Transverse colon (tissue), 4 donors: ENCODE data around the gene VAMP5. TPM values are rescaled to one million over a fixed set of nuclear protein-coding genes. Genes with fewer than 3 reads are reported as not detected.

Experiments
- DNase-seq: peaks from one replicate; pipeline ENCODE4 v3.0.0-alpha.2; 2019
- H3K27ac ChIP-seq, 4 donors: fragments of 200-600 bp; sonication (generic); 2 replicates each; pipeline ENCODE4 v1.5.1; 2016 to 2018; ENCODE audit warnings: inconsistent platforms in 4 of 4
- H3K27me3 ChIP-seq: fragments of 200-600 bp; sonication (generic); 2 replicates; pipeline ENCODE4 v1.5.1; 2017; ENCODE audit warnings: inconsistent platforms
- H3K36me3 ChIP-seq, 4 donors: fragments of 200-600 bp; sonication (generic); 2 replicates each; pipeline ENCODE4 v1.5.1; 2017 to 2019; ENCODE audit warnings: inconsistent platforms in 4 of 4
- H3K4me1 ChIP-seq, 4 donors: fragments of 200-600 bp; sonication (generic); 2 replicates each; pipeline ENCODE4 v1.5.1; 2017 to 2020; ENCODE audit warnings: inconsistent platforms in 4 of 4
- H3K4me3 ChIP-seq, 4 donors: fragments of 200-600 bp; sonication (generic); 1 replicate in 1 of 4; 2 replicates in 3 of 4; pipeline versions ENCODE4 v1.5.1 to v1.6.1; 2017 to 2019; ENCODE audit warnings: inconsistent platforms in 4 of 4
- H3K9me3 ChIP-seq, 2 donors: fragments of 200-600 bp; sonication (generic); 2 replicates each; pipeline ENCODE4 v1.5.1; 2017 to 2019; ENCODE audit warnings: inconsistent platforms in 2 of 2
- CTCF ChIP-seq, 5 experiments: fragments of 200-600 bp in 3 of 5; fragments of 450-650 bp in 2 of 5; sonication (generic) in 3 of 5; IDR thresholded peaks; 1 replicate in 2 of 5; 2 replicates in 3 of 5; pipeline ENCODE4 v1.5.1; 2016 to 2017; ENCODE audit warnings: antibody characterized with exemption in 5 of 5, inconsistent platforms in 3 of 5, mild to moderate bottlenecking in 2 of 5, moderate library complexity in 1 of 5
- EP300 ChIP-seq: sonication (generic); formaldehyde crosslinking; IDR thresholded peaks from one replicate; pipeline ENCODE4 v1.6.1; 2017; ENCODE audit warnings: antibody characterized with exemption, low read depth
- POLR2A ChIP-seq: fragments of 450-650 bp; IDR thresholded peaks from one replicate; pipeline ENCODE4 v1.6.1; 2016; ENCODE audit warnings: antibody characterized with exemption, mild to moderate bottlenecking, moderate library complexity
- POLR2AphosphoS5 ChIP-seq, 3 donors: sonication (generic); formaldehyde crosslinking; IDR thresholded peaks; one replicate each; pipeline ENCODE4 v1.6.1; 2016; ENCODE audit warnings: antibody characterized with exemption in 3 of 3
- WGBS, 2 donors: methylation state at CpG; one replicate each; pipeline ENCODE4 v1.1.5; 2018; ENCODE audit warnings: low coverage in 1 of 2; 5-methylcytosine and 5-hydroxymethylcytosine counted together
- in situ Hi-C, 4 donors: fragments of 200-750 bp; cut with MboI; loops; one replicate each; pipeline versions ENCODE4 v1.15.0 to v1.15.1; 2017; ENCODE audit warnings: low sequenced_read_pairs in 3 of 4, low pct_ligation_motif_present in 1 of 4, low pct_unique_long_range_greater_than_20kb in 1 of 4
- intact Hi-C: fragments of 100-400 bp; cut with DNase I; formaldehyde crosslinking; loops from one replicate; pipeline ENCODE4 v1.15.1; 2023; ENCODE audit warnings: low total_unique reads
- total RNA-seq, 4 donors: library from RNA; depleted of rRNA; stranded (reverse); fragments of >200 nt; gene quantifications; one replicate each; pipeline ENCODE4 v1.1.0, GENCODE V29; 2016

The VAMP5 gene
- total RNA-seq, 4 donors from 2014 or later = 9.4 to 26.9 (median 17.1) TPM; not detected in 1

- peak overlapping the region in 3 of 4 donors; percentile 72 to 85 (median 83) for H3K4me3 ChIP-seq
Observed at GRCh38 chr2:85596486-85597143, 12.4 kb downstream of the VAMP5 start.

GRCh38 chr2:85597241-85597640 lies 13.0 kb downstream of the VAMP5 start:
- TF ChIP-seq EP300 = no peak
- TF ChIP-seq POLR2A = no peak
- TF ChIP-seq CTCF (IDR thresholded peaks at IDR 0.05) = no peak
- intact Hi-C loops (no loop called here), in situ Hi-C loops (no loop called here)
- Histone ChIP-seq H3K27ac (no peak overlapping the region), H3K4me1 (peaks cover 21 to 39% (median 29%) of the 10 kb centered on the region in 4 donors), H3K36me3 (peaks cover 0 to 6% (median 0%) of the 10 kb centered on the region in 4 donors), H3K4me3 (no peak overlapping the region), H3K9me3 (no peaks in the 10 kb centered on the region), H3K27me3 (no peaks in the 10 kb centered on the region)
- no peak for DNase-seq
- WGBS, 2 donors = 80% methylated on average over 5 of the region's 5 CpGs; no CpG with 5 or more reads in 1 of the 2 donors

More at GRCh38 chr2:85596486-85597143, 12.4 kb downstream of the VAMP5 start:
- 46% methylated on average over 3 of the region's 3 CpGs; no CpG with 5 or more reads in 1 of the 2 donors for WGBS, 2 donors
- Histone ChIP-seq H3K36me3 (peaks cover 0 to 6% (median 0%) of the 10 kb centered on the region in 4 donors), H3K9me3 (no peaks in the 10 kb centered on the region), H3K27me3 (no peaks in the 10 kb centered on the region), H3K4me1 (peaks cover 18 to 34% (median 27%) of the 10 kb centered on the region in 4 donors), H3K27ac (peak overlapping the region; percentile 89 to 96 (median 95))
- in situ Hi-C loops = no loop called here
- DNase-seq = no peak
- TF ChIP-seq POLR2A (no peak), EP300 (no peak), POLR2AphosphoS5 (IDR thresholded peaks at IDR 0.05) (no peak), CTCF (IDR thresholded peaks at IDR 0.05) (no peak)
- intact Hi-C loops = no loop called here

GRCh38 chr2:85598594-85599340 lies 14.5 kb downstream of the VAMP5 start:
- intact Hi-C loops (no loop called here), in situ Hi-C loops (no loop called here)
- Histone ChIP-seq H3K27ac (no peak overlapping the region), H3K4me3 (no peak overlapping the region), H3K27me3 (no peaks in the 10 kb centered on the region), H3K9me3 (no peaks in the 10 kb centered on the region), H3K4me1 (peaks cover 24 to 40% (median 32%) of the 10 kb centered on the region in 4 donors), H3K36me3 (peaks cover 0 to 6% (median 0%) of the 10 kb centered on the region in 4 donors)
- no peak for DNase-seq
- TF ChIP-seq EP300 (no peak), POLR2A (no peak), CTCF (IDR thresholded peaks at IDR 0.05) (no peak), POLR2AphosphoS5 (IDR thresholded peaks at IDR 0.05) (no peak)
- 72 to 84% methylated on average over 7 to 13 of the region's 14 CpGs for WGBS, 2 donors

- intact Hi-C loops = no loop called here
- no peak overlapping the region for H3K27ac ChIP-seq
- H3K9me3 ChIP-seq = no peaks in the 10 kb centered on the region
- no peak for DNase-seq
- H3K36me3 ChIP-seq = peaks cover 0 to 6% (median 0%) of the 10 kb centered on the region in 4 donors
- H3K4me1 ChIP-seq = peaks cover 26 to 43% (median 34%) of the 10 kb centered on the region in 4 donors
- WGBS, 2 donors = 70% methylated on average over 17 of the region's 17 CpGs; no CpG with 5 or more reads in 1 of the 2 donors
- H3K4me3 ChIP-seq = no peak overlapping the region
- no peaks in the 10 kb centered on the region for H3K27me3 ChIP-seq
- TF ChIP-seq POLR2A (no peak), POLR2AphosphoS5 (IDR thresholded peaks at IDR 0.05) (no peak), CTCF (IDR thresholded peaks at IDR 0.05) (no peak), EP300 (no peak)
- in situ Hi-C loops = no loop called here
Observed at GRCh38 chr2:85599468-85600234, 15.4 kb downstream of the VAMP5 start.
